SK-N-SH (cell line): Measurements from ENCODE around the gene AP1M2. TPM values are rescaled to one million over a fixed set of nuclear protein-coding genes. Genes with fewer than 3 reads are reported as not detected.

Experiments
- CTCF ChIA-PET: fragments of 300-600, 350-600 bp; formaldehyde crosslinking; extraction: SDS; loops from one replicate; lab custom pipeline; 2021; lab: Yijun Ruan, JAX
- POLR2A ChIA-PET: fragments of 350-600 bp; sonication (Branson Sonifier 250); formaldehyde crosslinking; extraction: SDS; loops from one replicate; lab custom pipeline; 2020; ENCODE audit warnings: antibody characterized with exemption, inconsistent platforms; lab: Yijun Ruan, JAX
- DNase-seq: peaks from one replicate; pipeline ENCODE4 v3.0.0; 2012
- H2AFZ ChIP-seq: fragments of 200-600 bp; sonication (generic); 2 replicates; pipeline ENCODE4 v1.8.1; 2016; ENCODE audit warnings: antibody characterized with exemption, mild to moderate bottlenecking, low read depth
- H3F3A ChIP-seq: fragments of 200-600 bp; sonication (generic); replicated peaks from 2 replicates; pipeline ENCODE3; 2016; ENCODE audit warnings: antibody characterized with exemption, mild to moderate bottlenecking; ENCODE audit not compliant: insufficient read depth
- H3K27ac ChIP-seq, 2 experiments: fragments of 200-500 bp in 1 of 2; fragments of 200-600 bp in 1 of 2; sonication (Bioruptor generic) in 1 of 2; sonication (generic), shearing (Covaris generic) in 1 of 2; 2 replicates each; pipeline versions ENCODE4 v1.5.1 to v1.6.1; 2014 to 2016; ENCODE audit warnings: low read depth in 2 of 2, inconsistent platforms in 1 of 2, low read length in 1 of 2, mild to moderate bottlenecking in 1 of 2, mixed read lengths in 1 of 2
- H3K27me3 ChIP-seq: fragments of 200-600 bp; sonication (generic), shearing (Covaris generic); 2 replicates; pipeline ENCODE4 v1.6.1; 2016; ENCODE audit warnings: mixed run types; ENCODE audit not compliant: insufficient read depth
- H3K36me3 ChIP-seq, 2 experiments: fragments of 200-500 bp in 1 of 2; fragments of 200-600 bp in 1 of 2; sonication (Bioruptor generic) in 1 of 2; sonication (generic) in 1 of 2; replicated peaks in 1 of 2; 2 replicates each; pipeline versions ENCODE3 to v1.5.1; 2014 to 2016; ENCODE audit warnings: low read length in 1 of 2, mild to moderate bottlenecking in 1 of 2; ENCODE audit not compliant: insufficient read depth in 2 of 2, control insufficient read depth in 1 of 2
- H3K4me1 ChIP-seq, 2 experiments: fragments of 200-500 bp in 1 of 2; fragments of 200-600 bp in 1 of 2; sonication (Bioruptor generic) in 1 of 2; sonication (generic), shearing (Covaris generic) in 1 of 2; 2 replicates each; pipeline versions ENCODE4 v1.5.1 to v1.6.1; 2014 to 2016; ENCODE audit warnings: low read depth in 1 of 2, low read length in 1 of 2, mixed run types in 1 of 2; ENCODE audit not compliant: insufficient read depth in 2 of 2, control insufficient read depth in 1 of 2
- H3K4me2 ChIP-seq: fragments of 200-600 bp; sonication (generic), shearing (Covaris generic); 2 replicates; pipeline ENCODE4 v1.6.1; 2017; ENCODE audit warnings: mixed run types
- H3K4me3 ChIP-seq, 2 experiments: fragments of 200-500 bp in 1 of 2; fragments of 200-600 bp in 1 of 2; sonication (Bioruptor generic) in 1 of 2; sonication (generic), shearing (Covaris generic) in 1 of 2; 2 replicates each; pipeline versions ENCODE4 v1.5.1 to v1.8.1; 2014 to 2016; ENCODE audit warnings: low read depth in 2 of 2, inconsistent platforms in 1 of 2, low read length in 1 of 2, mild to moderate bottlenecking in 1 of 2, mixed read lengths in 1 of 2, moderate library complexity in 1 of 2
- H3K79me2 ChIP-seq: fragments of 200-600 bp; sonication (generic); 2 replicates; pipeline ENCODE4 v1.8.1; 2017; ENCODE audit warnings: mild to moderate bottlenecking; ENCODE audit not compliant: insufficient read depth
- H3K9ac ChIP-seq: fragments of 200-600 bp; sonication (generic); 2 replicates; pipeline ENCODE4 v1.6.1; 2017; ENCODE audit warnings: mixed run types
- H3K9me2 ChIP-seq: fragments of 200-600 bp; sonication (generic); 2 replicates; pipeline ENCODE4 v1.6.1; 2017; ENCODE audit warnings: mixed run types
- H3K9me3 ChIP-seq: fragments of 200-600 bp; sonication (generic); 2 replicates; pipeline ENCODE4 v1.6.1; 2017; ENCODE audit warnings: mixed run types, mild to moderate bottlenecking, moderate library complexity
- H4K20me1 ChIP-seq: fragments of 200-600 bp; sonication (generic); 2 replicates; pipeline ENCODE4 v1.6.1; 2017; ENCODE audit warnings: mild to moderate bottlenecking, mixed run types; ENCODE audit not compliant: insufficient read depth
- EP300 ChIP-seq, 2 experiments: IDR thresholded peaks; 2 replicates each; pipeline versions ENCODE4 v1.4.0 to v1.6.1; 2012; ENCODE audit warnings: borderline replicate concordance in 1 of 2, low read depth in 1 of 2, low read length in 1 of 2
- EZH2phosphoT487 ChIP-seq: fragments of 200-600 bp; sonication (generic); IDR thresholded peaks from 2 replicates; pipeline ENCODE4 v1.6.1; 2017; ENCODE audit warnings: low read depth, mixed run types, mild to moderate bottlenecking, antibody characterized with exemption, moderate library complexity, borderline replicate concordance
- FOXJ3 ChIP-seq: sonication (generic); formaldehyde crosslinking; IDR thresholded peaks from 2 replicates; pipeline ENCODE4 v1.5.1; 2020; ENCODE audit warnings: mild to moderate bottlenecking, missing genetic modification reagents
- MAX ChIP-seq: IDR thresholded peaks from 2 replicates; pipeline ENCODE4 v1.4.0; 2012; ENCODE audit warnings: low read depth
- MEF2A ChIP-seq: IDR thresholded peaks from 2 replicates; pipeline ENCODE4 v1.4.0; 2012; ENCODE audit warnings: low read depth, borderline replicate concordance
- MXI1 ChIP-seq: IDR thresholded peaks from 2 replicates; pipeline ENCODE4 v1.6.1; 2012; ENCODE audit warnings: mild to moderate bottlenecking, low read depth, low read length, improper control_type of control experiment
- NFIC ChIP-seq: IDR thresholded peaks from 2 replicates; pipeline ENCODE4 v1.4.0; 2012; ENCODE audit warnings: borderline replicate concordance
- POLR2AphosphoS5 ChIP-seq: IDR thresholded peaks from 2 replicates; pipeline ENCODE4 v1.6.1; 2012; ENCODE audit warnings: low read depth, low read length
- RCOR1 ChIP-seq: fragments of 150-350 bp; IDR thresholded peaks from 2 replicates; pipeline ENCODE4 v1.6.1; 2017; ENCODE audit warnings: antibody characterized with exemption, low read length
- RFX5 ChIP-seq: IDR thresholded peaks from 2 replicates; pipeline ENCODE4 v1.6.1; 2012; ENCODE audit warnings: mild to moderate bottlenecking, improper control_type of control experiment, low read length
- RXRA ChIP-seq: IDR thresholded peaks from 2 replicates; pipeline ENCODE4 v1.4.0; 2012; ENCODE audit warnings: low read depth, mild to moderate bottlenecking, borderline replicate concordance
- SIN3A ChIP-seq: IDR thresholded peaks from 2 replicates; pipeline ENCODE4 v1.6.1; 2012; ENCODE audit warnings: low read depth, mild to moderate bottlenecking, low read length, moderate library complexity, borderline replicate concordance
- SMC3 ChIP-seq: IDR thresholded peaks from 2 replicates; pipeline ENCODE4 v1.6.1; 2012; ENCODE audit warnings: low read depth, low read length, improper control_type of control experiment
- TCF12 ChIP-seq: IDR thresholded peaks from 2 replicates; pipeline ENCODE4 v1.4.0; 2012
- USF2 ChIP-seq: fragments of 150-350 bp; IDR thresholded peaks from 2 replicates; pipeline ENCODE4 v1.6.1; 2017; ENCODE audit warnings: antibody characterized with exemption, low read length, low read depth, borderline replicate concordance
- YY1 ChIP-seq: IDR thresholded peaks from 2 replicates; pipeline ENCODE4 v1.4.0; 2012; ENCODE audit warnings: low read depth, mild to moderate bottlenecking
- ZBTB33 ChIP-seq: IDR thresholded peaks from 2 replicates; pipeline ENCODE4 v1.4.0; 2012; ENCODE audit warnings: low read depth, borderline replicate concordance
- WGBS: methylation state at CpG from one replicate; pipeline ENCODE4 v1.1.6; 2017; ENCODE audit warnings: low lambda C conversion rate; 5-methylcytosine and 5-hydroxymethylcytosine counted together
- polyA plus RNA-seq, 3 experiments: library from polyadenylated mRNA; depleted of rRNA; stranded (reverse); fragments of >200 nt; gene quantifications; 2 replicates each; pipeline ENCODE4 v1.2.3, GENCODE V29; 2012
- TF ChIP-seq, protein P1 (sequence below): fragments of 200-600 bp; sonication (generic); IDR thresholded peaks from 2 replicates; pipeline ENCODE4 v1.6.1; 2017; ENCODE audit warnings: antibody characterized with exemption, mild to moderate bottlenecking, moderate library complexity

AP1M2 gene
- polyA plus RNA-seq, 1 of the 3 experiments (the other 2 are of a cell fraction) = 0.30 TPM

DNA sequence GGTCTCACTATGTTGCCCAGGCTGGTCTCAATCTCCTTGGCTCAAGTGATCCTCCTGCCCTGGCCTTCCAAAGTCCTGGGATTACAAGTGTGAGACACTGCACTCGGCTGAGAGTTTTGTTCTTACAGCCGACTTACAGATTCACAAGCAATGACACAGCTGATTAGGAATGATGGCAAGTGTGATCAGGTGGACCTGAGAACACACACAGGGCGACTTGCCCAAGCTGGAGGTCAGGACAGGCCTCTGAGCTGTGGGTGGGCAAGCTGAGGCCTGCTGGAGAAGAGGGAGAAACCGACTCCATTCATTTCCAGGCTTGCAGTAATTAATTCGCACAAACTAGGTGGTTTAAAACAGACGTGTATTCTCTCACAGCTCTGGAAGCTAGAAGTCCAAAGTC, 51.5 kb downstream of the AP1M2 start:
- H3K27me3 ChIP-seq = peaks cover 22% of the 10 kb centered on the region; the same call in 1 of the 2 replicates
- no peaks in the 10 kb centered on the region for H3K36me3 ChIP-seq
- no peak overlapping the region for H3K4me2 ChIP-seq
- CTCF ChIA-PET = interaction anchor here (0.7 to 1.6 kb wide), 4 partner anchors 26 to 1022 kb away, joined by 3 to 5 read pairs (median 3); partner anchors contain the start of gene DNM2
- peaks cover 9% of the 10 kb centered on the region for H3F3A ChIP-seq
- no peaks in the 10 kb centered on the region for H4K20me1 ChIP-seq
- 58% methylated on average over 6 of the region's 6 CpGs for WGBS
- TF ChIP-seq ZBTB33 = no peak
- TF ChIP-seq, protein P1, sequence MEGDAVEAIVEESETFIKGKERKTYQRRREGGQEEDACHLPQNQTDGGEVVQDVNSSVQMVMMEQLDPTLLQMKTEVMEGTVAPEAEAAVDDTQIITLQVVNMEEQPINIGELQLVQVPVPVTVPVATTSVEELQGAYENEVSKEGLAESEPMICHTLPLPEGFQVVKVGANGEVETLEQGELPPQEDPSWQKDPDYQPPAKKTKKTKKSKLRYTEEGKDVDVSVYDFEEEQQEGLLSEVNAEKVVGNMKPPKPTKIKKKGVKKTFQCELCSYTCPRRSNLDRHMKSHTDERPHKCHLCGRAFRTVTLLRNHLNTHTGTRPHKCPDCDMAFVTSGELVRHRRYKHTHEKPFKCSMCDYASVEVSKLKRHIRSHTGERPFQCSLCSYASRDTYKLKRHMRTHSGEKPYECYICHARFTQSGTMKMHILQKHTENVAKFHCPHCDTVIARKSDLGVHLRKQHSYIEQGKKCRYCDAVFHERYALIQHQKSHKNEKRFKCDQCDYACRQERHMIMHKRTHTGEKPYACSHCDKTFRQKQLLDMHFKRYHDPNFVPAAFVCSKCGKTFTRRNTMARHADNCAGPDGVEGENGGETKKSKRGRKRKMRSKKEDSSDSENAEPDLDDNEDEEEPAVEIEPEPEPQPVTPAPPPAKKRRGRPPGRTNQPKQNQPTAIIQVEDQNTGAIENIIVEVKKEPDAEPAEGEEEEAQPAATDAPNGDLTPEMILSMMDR = no peak
- no peak for TF ChIP-seq RXRA
- no peak for TF ChIP-seq MAX
- no peak for TF ChIP-seq RFX5
- TF ChIP-seq, all 33 proteins: peak for 0
- Histone ChIP-seq H3K4me3 (no peak overlapping the region), H3K27ac (no peak overlapping the region), H3K4me1 (no peaks in the 10 kb centered on the region), H3K9me3 (no peaks in the 10 kb centered on the region), H2AFZ (no peak overlapping the region), H3K9me2 (no peaks in the 10 kb centered on the region), H3K9ac (no peak overlapping the region), H3K79me2 (no peaks in the 10 kb centered on the region)
- POLR2A ChIA-PET = interaction anchor here (1.2 kb wide), 1 partner anchor 19 kb away, joined by 3 read pairs; the partner anchor contains the start of gene S1PR5
- no peak for DNase-seq

GRCh38 chr19:10533646-10534386, 53.3 kb downstream of the AP1M2 start:
- Histone ChIP-seq H3K9me3 (no peaks in the 10 kb centered on the region), H3K4me1 (no peaks in the 10 kb centered on the region), H3K4me2 (no peak overlapping the region), H3F3A (peaks cover 9% of the 10 kb centered on the region), H3K79me2 (no peaks in the 10 kb centered on the region), H2AFZ (peak overlapping the region; percentile 63; the same call in 1 of the 2 replicates), H3K9ac (no peak overlapping the region), H4K20me1 (no peaks in the 10 kb centered on the region), H3K27me3 (peaks cover 12% of the 10 kb centered on the region; the same call in 1 of the 2 replicates), H3K9me2 (no peaks in the 10 kb centered on the region), H3K4me3 (no peak overlapping the region), H3K36me3 (no peaks in the 10 kb centered on the region), H3K27ac (peak overlapping the region; percentile 26 to 78; a peak in 3 of 4 replicates)
- 54% methylated on average over 10 of the region's 10 CpGs for WGBS
- ChIA-PET POLR2A (no interaction called here), CTCF (interaction anchor here (1.0 to 4.4 kb wide), 4 partner anchors 8 to 166 kb away, joined by 3 to 18 read pairs (median 4); no protein-coding TSS in a partner anchor)
- DNase-seq = no peak
- no peak for TF ChIP-seq MAX
- no peak for TF ChIP-seq EZH2phosphoT487
- TF ChIP-seq RCOR1 = no peak
- no peak for TF ChIP-seq MEF2A
- no peak for TF ChIP-seq MXI1
- TF ChIP-seq TCF12 = peak; percentile 11; the same call in 1 of the 2 replicates
- no peak for TF ChIP-seq POLR2AphosphoS5
- no peak for TF ChIP-seq USF2
- TF ChIP-seq SMC3 = no peak
- no peak for TF ChIP-seq RXRA
- no peak for TF ChIP-seq FOXJ3 (CRISPR knock-in tag)
- no peak for TF ChIP-seq NFIC
- no peak for TF ChIP-seq ZBTB33
- no peak for TF ChIP-seq YY1
- TF ChIP-seq EP300 (IDR thresholded peaks at IDR 0.05; ENCODE audit: borderline replicate concordance in 1 of 2, low read depth in 1 of 2, low read length in 1 of 2) = no peak
- no peak for TF ChIP-seq SIN3A
